ENCODE measurements around the gene TENM4.

DNA sequence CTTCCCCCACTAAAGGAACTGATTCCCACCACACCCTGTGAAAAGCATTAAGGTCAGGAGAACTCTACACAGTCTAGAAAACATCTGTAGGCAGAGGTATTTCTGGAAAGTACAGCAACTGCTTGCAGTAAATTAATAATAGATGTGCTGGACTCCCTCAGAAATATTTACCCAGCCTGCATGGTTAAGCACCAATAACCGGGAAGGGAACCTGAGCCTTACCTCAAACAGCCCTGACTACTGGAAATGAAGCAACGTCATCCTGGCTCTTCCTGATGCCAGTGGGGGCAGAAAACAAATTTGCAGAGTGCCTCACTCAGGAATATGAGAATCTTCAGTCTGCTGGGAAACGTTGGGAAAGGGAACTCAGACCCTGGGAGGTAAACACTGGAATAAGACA lies 318.1 kb downstream of the TENM4 start:
- TF ChIP-seq, protein P1, sequence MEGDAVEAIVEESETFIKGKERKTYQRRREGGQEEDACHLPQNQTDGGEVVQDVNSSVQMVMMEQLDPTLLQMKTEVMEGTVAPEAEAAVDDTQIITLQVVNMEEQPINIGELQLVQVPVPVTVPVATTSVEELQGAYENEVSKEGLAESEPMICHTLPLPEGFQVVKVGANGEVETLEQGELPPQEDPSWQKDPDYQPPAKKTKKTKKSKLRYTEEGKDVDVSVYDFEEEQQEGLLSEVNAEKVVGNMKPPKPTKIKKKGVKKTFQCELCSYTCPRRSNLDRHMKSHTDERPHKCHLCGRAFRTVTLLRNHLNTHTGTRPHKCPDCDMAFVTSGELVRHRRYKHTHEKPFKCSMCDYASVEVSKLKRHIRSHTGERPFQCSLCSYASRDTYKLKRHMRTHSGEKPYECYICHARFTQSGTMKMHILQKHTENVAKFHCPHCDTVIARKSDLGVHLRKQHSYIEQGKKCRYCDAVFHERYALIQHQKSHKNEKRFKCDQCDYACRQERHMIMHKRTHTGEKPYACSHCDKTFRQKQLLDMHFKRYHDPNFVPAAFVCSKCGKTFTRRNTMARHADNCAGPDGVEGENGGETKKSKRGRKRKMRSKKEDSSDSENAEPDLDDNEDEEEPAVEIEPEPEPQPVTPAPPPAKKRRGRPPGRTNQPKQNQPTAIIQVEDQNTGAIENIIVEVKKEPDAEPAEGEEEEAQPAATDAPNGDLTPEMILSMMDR (IDR thresholded peaks at IDR 0.05 in 4 of 5, conservative IDR thresholded peaks at IDR 0.05 in 1 of 5) = no peak
- TF ChIP-seq POLR2A (IDR thresholded peaks at IDR 0.05) = no peak

All from gastrocnemius medialis (tissue), 4 donors.